MCF 10A (cell line): ENCODE measurements around the gene MYRIP. TPM values are rescaled to one million over a fixed set of nuclear protein-coding genes. Genes with fewer than 3 reads are reported as not detected.

Experiments used
- BruUV-seq: library from RNA; stranded (reverse); fragments of 400-500 nt; replicated peaks from 2 replicates; lab custom pipeline; 2021; lab: Mats Ljungman, UMichigan
- CTCF ChIA-PET: fragments of 300-600 bp; sonication (Branson Sonifier 250); formaldehyde crosslinking; extraction: SDS; loops from one replicate; lab custom pipeline; 2021; ENCODE audit warnings: antibody characterized with exemption, inconsistent platforms; lab: Yijun Ruan, JAX
- POLR2A ChIA-PET: fragments of 300-600, 350-650 bp; sonication (Branson Sonifier 250); formaldehyde crosslinking; extraction: SDS; loops from one replicate; lab custom pipeline; 2020; ENCODE audit warnings: antibody characterized with exemption, inconsistent platforms; lab: Yijun Ruan, JAX
- DNase-seq: peaks from one replicate; pipeline ENCODE4 v3.0.0-alpha.2; 2018; ENCODE audit not compliant: unreplicated experiment
- H3K27ac Mint-ChIP-seq: one replicate; pipeline ENCODE4 v1.8.0; 2022; ENCODE audit warnings: mild to moderate bottlenecking, low read depth, mixed read lengths; ENCODE audit not compliant: unreplicated experiment
- H3K27me3 Mint-ChIP-seq: one replicate; pipeline ENCODE4 v1.8.0; 2022; ENCODE audit warnings: mixed read lengths; ENCODE audit not compliant: insufficient read depth, unreplicated experiment
- H3K36me3 Mint-ChIP-seq: one replicate; pipeline ENCODE4 v1.8.0; 2022; ENCODE audit warnings: mild to moderate bottlenecking, moderate library complexity, mixed read lengths; ENCODE audit not compliant: insufficient read depth, unreplicated experiment
- H3K4me1 Mint-ChIP-seq: one replicate; pipeline ENCODE4 v1.8.0; 2022; ENCODE audit warnings: mixed read lengths; ENCODE audit not compliant: insufficient read depth, unreplicated experiment
- H3K4me3 Mint-ChIP-seq: one replicate; pipeline ENCODE4 v1.8.0; 2022; ENCODE audit warnings: mild to moderate bottlenecking, moderate library complexity, mixed read lengths; ENCODE audit not compliant: unreplicated experiment
- H3K9me3 Mint-ChIP-seq: one replicate; pipeline ENCODE4 v1.8.0; 2022; ENCODE audit warnings: mixed read lengths; ENCODE audit not compliant: unreplicated experiment
- CTCF ChIP-seq: fragments of 200-600 bp; IDR thresholded peaks from one replicate; pipeline ENCODE4 v1.8.0; 2022; ENCODE audit warnings: antibody characterized with exemption, mild to moderate bottlenecking; ENCODE audit not compliant: unreplicated experiment
- intact Hi-C: fragments of 100-400 bp; cut with micrococcal nuclease; formaldehyde crosslinking; loops from 2 replicates; pipeline ENCODE4 v1.14.1; 2022
- total RNA-seq: library from RNA; stranded (reverse); gene quantifications from 2 replicates; pipeline ENCODE4 v1.2.3, GENCODE V29; 2022

MYRIP gene
- total RNA-seq, 1 experiment from 2014 or later = 0.19 TPM

GRCh38 chr3:39870706-39871105 is 61.3 kb downstream of the MYRIP start:
- BruUV-seq = no TSS peak
- ChIA-PET CTCF (interaction anchor here (0.9 kb wide), 1 partner anchor 9 kb away, joined by 3 read pairs; no protein-coding TSS in a partner anchor), POLR2A (interaction anchor here (0.7 kb wide), 1 partner anchor 12 kb away, joined by 3 read pairs; no protein-coding TSS in a partner anchor)
- intact Hi-C loops = no loop called here
- Mint-ChIP-seq H3K36me3 (no peaks in the 10 kb centered on the region), H3K4me3 (no peak overlapping the region), H3K9me3 (no peaks in the 10 kb centered on the region), H3K4me1 (no peaks in the 10 kb centered on the region), H3K27me3 (no peaks in the 10 kb centered on the region), H3K27ac (no peak overlapping the region)
- no peak for DNase-seq
- no peak for TF ChIP-seq CTCF

- Mint-ChIP-seq H3K27me3 (no peaks in the 10 kb centered on the region), H3K27ac (no peak overlapping the region), H3K36me3 (peaks cover 7% of the 10 kb centered on the region), H3K4me3 (no peak overlapping the region), H3K9me3 (peaks cover 7% of the 10 kb centered on the region), H3K4me1 (peaks cover 4% of the 10 kb centered on the region)
- TF ChIP-seq CTCF = no peak
- BruUV-seq = no TSS peak
- intact Hi-C loops = no loop called here
- DNase-seq = peak; percentile 13
- POLR2A ChIA-PET = no interaction called here
- CTCF ChIA-PET = interaction anchor here (0.7 to 0.8 kb wide), 2 partner anchors 82 to 448 kb away, joined by 3 read pairs; no protein-coding TSS in a partner anchor
Measured at GRCh38 chr3:39879581-39879980, 70.2 kb downstream of the MYRIP start.

- peaks cover 4% of the 10 kb centered on the region for H3K4me1 Mint-ChIP-seq
- intact Hi-C loops = no loop called here
- no peak for TF ChIP-seq CTCF
- no TSS peak for BruUV-seq
- H3K9me3 Mint-ChIP-seq = peaks cover 2% of the 10 kb centered on the region
- DNase-seq = no peak
- H3K27me3 Mint-ChIP-seq = no peaks in the 10 kb centered on the region
- ChIA-PET POLR2A (no interaction called here), CTCF (interaction anchor here (0.6 to 1.0 kb wide), 3 partner anchors 70 to 309 kb away, joined by 3 read pairs; no protein-coding TSS in a partner anchor)
- H3K27ac Mint-ChIP-seq = no peak overlapping the region
- peaks cover 7% of the 10 kb centered on the region for H3K36me3 Mint-ChIP-seq
- no peak overlapping the region for H3K4me3 Mint-ChIP-seq
Measured at GRCh38 chr3:39882111-39882510, 72.7 kb downstream of the MYRIP start.

- Mint-ChIP-seq H3K4me1 (no peaks in the 10 kb centered on the region), H3K27me3 (no peaks in the 10 kb centered on the region), H3K4me3 (no peak overlapping the region), H3K27ac (no peak overlapping the region), H3K36me3 (no peaks in the 10 kb centered on the region), H3K9me3 (peaks cover 8% of the 10 kb centered on the region)
- intact Hi-C loops = no loop called here
- TF ChIP-seq CTCF = no peak
- ChIA-PET CTCF (no interaction called here), POLR2A (no interaction called here)
- no TSS peak for BruUV-seq
- no peak for DNase-seq
Measured at GRCh38 chr3:39892068-39892467, 82.7 kb downstream of the MYRIP start.
